Frontal cortex (tissue), 4 donors: ENCODE results near the gene SULT1C2. TPM values are rescaled to one million over a fixed set of nuclear protein-coding genes. Genes with fewer than 3 reads are reported as not detected.

Experiments used
- DNase-seq, 2 donors: peaks; one replicate each; pipeline ENCODE4 v3.0.0; 2012; ENCODE audit warnings: low spot score in 2 of 2
- FAIRE-seq: peaks from 2 replicates; lab custom pipeline; 2012; peaks lifted over from hg19 to GRCh38; lab: Jason Lieb, UNC
- total RNA-seq: library from RNA; depleted of rRNA; stranded (reverse); fragments of >200 nt; gene quantifications from one replicate; pipeline ENCODE4 v1.2.3, GENCODE V29; 2014
- donor health status: control.
- donor health status: control.
- donor health status: control.

Gene SULT1C2
- total RNA-seq, 1 donor from 2014 or later: 0.41 TPM

- DNase-seq: no peak
- FAIRE-seq: no peak
These were observed 3.1 kb upstream of the SULT1C2 start for GRCh38 chr2:108285616-108286015.

- FAIRE-seq (no peak), DNase-seq (no peak)
These were observed 1.5 kb upstream of the SULT1C2 start for GRCh38 chr2:108287169-108287568.

- DNase-seq (no peak), FAIRE-seq (no peak)
These were observed 5.2 kb downstream of the SULT1C2 start for GRCh38 chr2:108293850-108294249.

- FAIRE-seq: no peak
These were observed 8.9 kb downstream of the SULT1C2 start for GRCh38 chr2:108297436-108298141.

GRCh38 chr2:108301558-108301957 lies 12.9 kb downstream of the SULT1C2 start:
- DNase-seq (no peak), FAIRE-seq (no peak)

More at GRCh38 chr2:108297436-108298141, 8.9 kb downstream of the SULT1C2 start:
- no peak for DNase-seq

- DNase-seq (no peak), FAIRE-seq (no peak)
These were observed 16.3 kb downstream of the SULT1C2 start for GRCh38 chr2:108304975-108305374.

GRCh38 chr2:108305901-108306300 lies 17.2 kb downstream of the SULT1C2 start:
- FAIRE-seq (no peak), DNase-seq (no peak)

- DNase-seq (no peak), FAIRE-seq (no peak)
These were observed 21.2 kb downstream of the SULT1C2 start for GRCh38 chr2:108309903-108310302.

GRCh38 chr2:108314586-108315296 lies 26.0 kb downstream of the SULT1C2 start:
- FAIRE-seq (no peak), DNase-seq (no peak)

- FAIRE-seq: no peak
- no peak for DNase-seq
These were observed 26.8 kb downstream of the SULT1C2 start for GRCh38 chr2:108315444-108315934.

- FAIRE-seq (no peak), DNase-seq (no peak)
These were observed 27.3 kb downstream of the SULT1C2 start for GRCh38 chr2:108316033-108316432.

GRCh38 chr2:108316461-108317258 lies 28.0 kb downstream of the SULT1C2 start:
- no peak for FAIRE-seq

GRCh38 chr2:108320326-108320922 lies 31.7 kb downstream of the SULT1C2 start:
- DNase-seq (no peak), FAIRE-seq (no peak)

More at GRCh38 chr2:108316461-108317258, 28.0 kb downstream of the SULT1C2 start:
- no peak for DNase-seq

- no peak for FAIRE-seq
- DNase-seq: no peak
These were observed 34.9 kb downstream of the SULT1C2 start for GRCh38 chr2:108323619-108324018.

- no peak for FAIRE-seq
These were observed 36.0 kb downstream of the SULT1C2 start for GRCh38 chr2:108324531-108325255.

GRCh38 chr2:108325756-108326155 lies 37.1 kb downstream of the SULT1C2 start:
- FAIRE-seq: no peak
- DNase-seq: no peak

More at GRCh38 chr2:108324531-108325255, 36.0 kb downstream of the SULT1C2 start:
- no peak for DNase-seq

- FAIRE-seq (no peak), DNase-seq (no peak)
These were observed 41.1 kb downstream of the SULT1C2 start for GRCh38 chr2:108329771-108330170.

- no peak for FAIRE-seq
These were observed 42.3 kb downstream of the SULT1C2 start for GRCh38 chr2:108330979-108331378.

GRCh38 chr2:108345951-108346350 lies 57.3 kb downstream of the SULT1C2 start:
- FAIRE-seq (no peak), DNase-seq (no peak)

More at GRCh38 chr2:108330979-108331378, 42.3 kb downstream of the SULT1C2 start:
- DNase-seq: no peak
